SK-N-MC (cell line): Measurements from ENCODE around the gene PTGES2.

Experiments used
- DNase-seq: peaks from one replicate; pipeline ENCODE4 v3.0.0-alpha.2; 2011; ENCODE audit warnings: low read depth, low spot score
- H3K27ac ChIP-seq: fragments of 200-600 bp; sonication (generic); 2 replicates; pipeline ENCODE4 v1.5.1; 2016; ENCODE audit warnings: mixed run types
- H3K36me3 ChIP-seq: fragments of 200-600 bp; sonication (generic); 2 replicates; pipeline ENCODE4 v1.6.1; 2017; ENCODE audit warnings: antibody characterized with exemption, low read length, mixed read lengths; ENCODE audit not compliant: insufficient read depth
- H3K4me3 ChIP-seq: fragments of 200-600 bp; sonication (generic); 2 replicates; pipeline ENCODE4 v1.5.1; 2016
- H3K9ac ChIP-seq: fragments of 200-600 bp; sonication (generic); 2 replicates; pipeline ENCODE4 v1.8.0; 2017; ENCODE audit warnings: mixed run types, mixed read lengths; ENCODE audit not compliant: insufficient read length
- H3K9me3 ChIP-seq: fragments of 200-600 bp; sonication (generic); 2 replicates; pipeline ENCODE4 v1.6.1; 2017; ENCODE audit warnings: low read depth, mild to moderate bottlenecking, antibody characterized with exemption, low read length, moderate library complexity, mixed read lengths
- EZH2 ChIP-seq: fragments of 200-600 bp; sonication (generic); IDR thresholded peaks from one replicate; pipeline ENCODE4 v1.6.1; 2017; ENCODE audit warnings: antibody characterized with exemption
- FOXP2 ChIP-seq: optimal IDR thresholded peaks from 2 replicates; pipeline ENCODE3; 2011; ENCODE audit warnings: mild to moderate bottlenecking, moderate library complexity; ENCODE audit not compliant: insufficient read depth; ENCODE audit errors: extremely low read length, control extremely low read depth
- POLR2AphosphoS5 ChIP-seq: IDR thresholded peaks from 2 replicates; pipeline ENCODE4 v1.6.1; 2012; ENCODE audit warnings: mild to moderate bottlenecking, low read depth, low read length, borderline replicate concordance

PTGES2 gene

DNA sequence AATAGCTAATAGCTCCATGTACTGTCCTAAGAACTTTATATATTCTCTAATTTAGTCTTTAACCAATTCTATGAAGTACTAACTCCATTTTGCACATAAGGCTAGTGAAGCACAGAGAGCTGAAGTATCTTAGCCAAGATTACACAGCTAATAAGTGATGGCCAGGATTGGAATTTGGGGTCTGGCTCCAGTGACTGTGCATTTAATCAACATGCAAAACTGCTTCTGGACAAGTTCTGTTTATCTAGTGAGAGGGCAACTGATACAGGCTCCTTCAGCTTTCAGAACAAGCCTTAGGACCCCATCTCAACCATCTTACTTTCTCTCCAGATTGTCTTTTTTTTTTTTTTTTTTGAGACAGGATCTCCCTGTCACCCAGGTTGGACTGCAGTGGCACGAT lies 38.2 kb downstream of the PTGES2 start:
- Histone ChIP-seq H3K9me3 (no peaks in the 10 kb centered on the region), H3K27ac (no peak overlapping the region), H3K4me3 (no peak overlapping the region), H3K9ac (no peak overlapping the region), H3K36me3 (0 out of 2 replicates have a peak, but pooled peaks cover 4% of the 10 kb centered on the region)
- no peak for DNase-seq
- no peak for TF ChIP-seq FOXP2
- TF ChIP-seq EZH2: no peak
- no peak for TF ChIP-seq POLR2AphosphoS5

DNA sequence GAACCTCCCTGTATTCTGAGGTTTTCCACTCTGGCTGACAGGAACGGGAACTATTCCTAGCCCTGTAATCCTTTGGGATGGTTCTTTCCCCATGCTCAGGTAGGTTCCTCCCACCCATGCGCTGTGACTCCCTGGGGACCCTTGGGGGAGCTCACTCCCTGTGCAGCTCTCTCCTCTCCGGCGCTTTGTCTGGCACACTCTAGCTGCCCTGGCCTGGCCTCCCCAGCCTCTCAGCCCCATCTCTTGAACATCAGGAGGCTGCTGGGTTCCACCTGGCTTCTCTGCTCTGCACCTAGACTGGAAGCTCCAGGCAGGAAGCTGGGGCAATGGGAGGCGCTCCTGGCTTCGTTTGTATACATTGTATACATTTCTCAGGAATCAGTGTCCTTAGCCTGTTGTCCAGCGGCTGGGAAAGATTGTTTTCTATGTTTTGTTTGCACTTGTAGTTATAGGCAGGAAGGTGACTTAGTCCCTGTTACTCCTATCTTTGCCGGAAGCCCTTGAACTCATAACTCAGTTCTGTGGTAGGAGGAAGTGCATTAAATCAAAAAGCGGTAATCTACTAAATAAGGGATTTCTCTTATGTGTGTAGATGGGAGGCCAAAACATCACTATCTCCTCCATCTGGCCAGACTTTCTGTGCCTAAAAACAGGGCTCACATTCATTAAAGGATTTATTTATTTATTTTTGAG lies 39.1 kb downstream of the PTGES2 start:
- no peak overlapping the region for H3K27ac ChIP-seq

DNA sequence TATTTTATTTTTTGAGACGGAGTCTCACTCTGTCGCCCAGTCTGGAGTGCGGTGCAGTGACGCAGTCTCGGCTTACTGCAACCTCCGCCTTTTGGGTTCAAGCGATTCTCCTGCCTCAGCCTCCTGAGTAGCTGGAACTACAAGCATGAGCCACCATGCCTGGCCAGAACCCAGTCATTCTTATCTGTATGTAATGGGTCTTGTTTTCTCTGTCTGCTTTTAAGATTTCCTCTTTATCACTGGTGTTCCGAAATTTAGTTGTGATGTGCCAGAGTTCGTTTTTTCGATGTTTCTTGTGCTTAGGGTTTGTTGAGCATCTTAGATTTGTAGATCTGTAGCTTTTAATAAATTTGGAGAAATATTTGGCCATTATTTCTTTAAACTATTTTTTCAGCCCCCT lies 40.3 kb downstream of the PTGES2 start:
- no peaks in the 10 kb centered on the region for H3K9me3 ChIP-seq
- no peak for DNase-seq
- H3K27ac ChIP-seq: no peak overlapping the region
- H3K4me3 ChIP-seq: no peak overlapping the region
- 0 out of 2 replicates have a peak, but pooled peaks cover 4% of the 10 kb centered on the region for H3K36me3 ChIP-seq
- no peak overlapping the region for H3K9ac ChIP-seq
- TF ChIP-seq FOXP2: no peak
- TF ChIP-seq POLR2AphosphoS5: no peak
- no peak for TF ChIP-seq EZH2

More for the DNA sequence above, 39.1 kb downstream of the PTGES2 start:
- no peak for TF ChIP-seq EZH2
- TF ChIP-seq FOXP2: no peak
- no peak for TF ChIP-seq POLR2AphosphoS5
- H3K9me3 ChIP-seq: no peaks in the 10 kb centered on the region
- no peak overlapping the region for H3K9ac ChIP-seq
- no peak overlapping the region for H3K4me3 ChIP-seq
- DNase-seq: no peak
- H3K36me3 ChIP-seq: 0 out of 2 replicates have a peak, but pooled peaks cover 4% of the 10 kb centered on the region

DNA sequence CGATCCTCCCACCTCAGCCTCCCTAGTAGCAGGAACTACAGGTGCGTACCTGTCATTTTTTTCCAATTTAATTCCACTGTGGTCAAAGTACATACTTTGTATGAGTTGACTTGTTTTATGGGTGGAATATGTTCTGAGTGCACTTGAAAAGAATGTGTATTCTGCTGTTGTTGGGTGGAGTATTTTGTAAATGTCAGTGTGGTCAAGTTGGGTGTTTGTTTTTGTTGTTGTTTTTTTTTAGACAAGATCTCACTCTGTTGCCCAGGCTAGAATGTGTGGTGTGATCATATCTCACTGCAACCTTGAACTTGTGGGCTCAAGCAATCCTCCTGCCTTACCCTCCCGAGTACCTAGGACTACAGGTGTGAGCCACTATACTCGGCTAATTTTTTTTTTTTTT lies 41.6 kb downstream of the PTGES2 start:
- Histone ChIP-seq H3K27ac (no peak overlapping the region), H3K9ac (no peak overlapping the region), H3K36me3 (0 out of 2 replicates have a peak, but pooled peaks cover 4% of the 10 kb centered on the region), H3K9me3 (no peaks in the 10 kb centered on the region), H3K4me3 (no peak overlapping the region)
- TF ChIP-seq EZH2 (no peak), FOXP2 (no peak), POLR2AphosphoS5 (no peak)
- DNase-seq: no peak

DNA sequence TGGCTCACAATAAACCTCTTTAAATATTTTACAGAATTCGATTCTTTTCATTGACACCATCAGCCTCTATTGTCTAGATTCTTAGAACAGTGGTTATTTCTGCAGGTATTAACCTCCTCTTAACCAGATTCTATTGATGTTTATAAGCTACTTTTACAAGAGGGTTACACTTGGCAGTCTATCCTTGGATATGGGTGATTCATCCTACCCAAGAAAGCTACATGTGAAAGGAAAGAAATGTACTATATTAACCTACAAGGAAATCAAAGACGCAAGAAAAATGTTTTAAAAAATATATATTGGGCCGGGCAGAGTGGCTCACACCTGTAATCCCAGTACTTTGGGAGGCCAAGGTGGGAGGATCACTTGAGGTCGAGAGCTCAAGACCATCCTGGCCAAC lies 42.8 kb downstream of the PTGES2 start:
- 0 out of 2 replicates have a peak, but pooled peaks cover 4% of the 10 kb centered on the region for H3K36me3 ChIP-seq
- no peak overlapping the region for H3K9ac ChIP-seq
- TF ChIP-seq POLR2AphosphoS5 (no peak), EZH2 (no peak), FOXP2 (no peak)
- no peak for DNase-seq
- no peaks in the 10 kb centered on the region for H3K9me3 ChIP-seq
- no peak overlapping the region for H3K27ac ChIP-seq
- H3K4me3 ChIP-seq: no peak overlapping the region

DNA sequence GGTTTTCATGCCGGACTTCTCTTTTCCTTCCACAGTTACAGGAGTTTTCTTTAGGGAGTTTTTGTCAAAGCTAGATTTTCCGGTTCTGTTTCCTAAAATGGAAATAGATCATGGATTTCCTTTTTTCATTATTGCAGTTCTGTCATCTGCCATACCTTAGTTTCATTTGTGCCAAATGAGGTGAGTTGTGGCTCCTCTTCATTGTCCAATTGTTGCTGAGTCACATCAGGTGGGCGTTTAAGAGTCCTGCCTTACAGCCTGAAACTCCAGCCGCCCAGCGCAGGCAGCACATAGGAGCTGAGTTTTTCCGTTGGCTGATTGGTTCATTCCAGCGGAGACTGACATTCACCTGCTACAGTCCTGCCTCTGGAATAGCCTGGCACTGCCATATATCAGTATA lies 45.4 kb downstream of the PTGES2 start:
- no peaks in the 10 kb centered on the region for H3K9me3 ChIP-seq
- H3K4me3 ChIP-seq: no peak overlapping the region
- no peak for TF ChIP-seq POLR2AphosphoS5
- no peak for TF ChIP-seq EZH2
- TF ChIP-seq FOXP2: no peak
- H3K9ac ChIP-seq: no peak overlapping the region
- peaks cover 10% of the 10 kb centered on the region; the same call in 1 of the 2 replicates for H3K36me3 ChIP-seq
- H3K27ac ChIP-seq: peak overlapping the region; percentile 66
- no peak for DNase-seq

DNA sequence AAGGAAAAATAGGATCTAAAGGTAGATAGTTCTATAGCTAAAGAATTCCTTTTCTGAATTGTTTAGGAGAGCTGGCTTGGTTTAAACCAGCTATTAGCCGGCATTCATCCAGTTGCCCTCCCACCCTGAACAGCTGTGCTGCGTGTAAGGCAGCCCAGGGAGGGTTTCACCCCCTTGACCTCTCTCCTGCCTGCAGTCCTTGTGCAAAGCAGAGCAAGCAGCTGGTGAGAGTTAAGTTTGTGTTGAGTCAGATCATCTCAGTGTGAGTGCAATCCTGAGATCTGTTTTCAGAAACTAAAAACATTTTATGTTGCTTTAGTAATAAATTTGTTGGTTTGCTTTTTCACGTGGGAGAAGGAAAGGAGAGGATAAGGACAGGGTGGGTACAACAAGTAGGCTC lies 46.5 kb downstream of the PTGES2 start:
- Histone ChIP-seq H3K27ac (peak overlapping the region; percentile 66), H3K9ac (no peak overlapping the region), H3K36me3 (peaks cover 10% of the 10 kb centered on the region; the same call in 1 of the 2 replicates), H3K9me3 (no peaks in the 10 kb centered on the region), H3K4me3 (no peak overlapping the region)
- DNase-seq: no peak
- TF ChIP-seq FOXP2: no peak
- TF ChIP-seq EZH2: no peak
- no peak for TF ChIP-seq POLR2AphosphoS5

DNA sequence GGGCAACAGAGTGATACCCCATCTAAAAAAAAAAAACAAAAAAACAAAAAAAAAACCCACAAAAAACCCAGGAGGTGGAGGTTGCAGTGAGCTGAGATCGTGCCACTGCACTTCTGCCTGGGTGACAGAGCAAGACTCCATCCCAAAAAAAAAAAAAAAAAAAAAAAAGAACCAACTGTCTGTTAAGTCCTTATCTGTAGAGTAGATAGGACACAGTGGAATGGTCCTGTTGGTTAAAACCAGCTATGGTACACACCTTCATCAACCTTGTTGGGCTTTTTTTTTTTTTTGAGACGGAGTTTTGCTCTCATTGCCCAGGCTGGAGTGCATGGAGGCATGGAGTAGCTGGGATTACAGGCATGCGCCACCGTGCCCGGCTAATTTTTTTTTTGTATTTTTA lies 47.3 kb downstream of the PTGES2 start:
- TF ChIP-seq EZH2 (no peak), POLR2AphosphoS5 (no peak), FOXP2 (no peak)
- Histone ChIP-seq H3K4me3 (no peak overlapping the region), H3K27ac (no peak overlapping the region), H3K9ac (no peak overlapping the region), H3K9me3 (no peaks in the 10 kb centered on the region), H3K36me3 (peaks cover 6% of the 10 kb centered on the region; the same call in 1 of the 2 replicates)
- no peak for DNase-seq

DNA sequence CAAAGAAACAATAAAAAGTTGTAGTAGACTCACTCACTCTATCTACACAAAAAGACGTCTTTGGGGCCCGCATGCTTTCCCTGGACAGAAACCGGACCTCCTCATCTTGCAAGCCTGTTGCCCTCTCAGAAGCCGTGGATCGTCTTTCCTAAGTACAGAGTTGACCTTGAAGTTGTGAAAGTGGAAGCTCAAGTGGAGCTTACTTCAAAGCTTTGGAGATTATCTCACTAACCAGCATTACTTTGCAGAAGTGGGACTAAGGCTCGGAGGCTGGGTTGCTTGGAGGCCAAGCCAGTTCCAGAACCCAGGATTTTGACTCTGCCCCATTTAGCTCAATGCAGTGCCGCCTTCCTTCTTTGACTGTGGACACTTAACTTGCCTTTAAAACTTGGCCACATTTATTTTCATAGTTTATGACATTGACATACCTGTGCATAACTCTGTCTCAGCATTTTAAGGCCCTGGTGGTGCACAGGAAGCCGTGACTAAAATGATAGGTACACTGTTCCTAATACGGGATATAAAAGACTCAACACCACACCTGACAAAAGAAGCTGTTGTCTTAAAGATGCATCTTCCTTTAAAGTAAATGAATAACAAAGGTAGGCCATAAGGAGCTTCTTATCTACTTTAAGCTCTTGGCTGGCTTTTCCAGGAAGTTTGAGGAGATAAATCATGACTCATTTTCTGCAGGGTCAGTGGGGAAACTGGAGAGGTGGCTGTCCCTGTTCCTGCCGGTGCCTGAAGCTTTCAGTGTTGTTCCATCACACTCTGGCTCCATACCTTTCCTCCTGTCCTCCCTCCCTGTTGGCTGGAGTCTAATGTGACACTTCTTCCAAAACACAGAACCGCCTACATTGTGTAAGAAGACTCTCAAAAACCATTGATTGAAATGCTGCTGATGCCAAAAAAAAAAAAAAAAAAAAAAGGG lies 48.8 kb downstream of the PTGES2 start:
- Histone ChIP-seq H3K9me3 (no peaks in the 10 kb centered on the region), H3K4me3 (no peak overlapping the region), H3K36me3 (peaks cover 6% of the 10 kb centered on the region; the same call in 1 of the 2 replicates), H3K9ac (no peak overlapping the region), H3K27ac (peak overlapping the region; percentile 53; the same call in 1 of the 2 replicates)
- TF ChIP-seq FOXP2: no peak
- TF ChIP-seq POLR2AphosphoS5: no peak
- TF ChIP-seq EZH2: no peak
- DNase-seq: no peak
